Umbilical cord (tissue), 2 donors: ENCODE measurements around the gene SFXN4. TPM values are rescaled to one million over a fixed set of nuclear protein-coding genes. Genes with fewer than 3 reads are reported as not detected.
"Not testable (repeated sequence)": the region's sequence is repeated elsewhere in the genome, so short reads cannot be mapped to it uniquely, and the experiment has no call there.

Source experiments
- DNase-seq: peaks from one replicate; pipeline ENCODE4 v3.0.0-alpha.2; 2015; ENCODE audit warnings: low spot score
- total RNA-seq: library from RNA; depleted of rRNA; stranded (reverse); fragments of >200 nt; gene quantifications from one replicate; pipeline ENCODE4 v1.2.3, GENCODE V29; 2014; ENCODE audit warnings: low replicate concordance; ENCODE audit not compliant: insufficient read depth

Gene SFXN4
- total RNA-seq, 1 donor from 2014 or later: 22.6 TPM

DNA sequence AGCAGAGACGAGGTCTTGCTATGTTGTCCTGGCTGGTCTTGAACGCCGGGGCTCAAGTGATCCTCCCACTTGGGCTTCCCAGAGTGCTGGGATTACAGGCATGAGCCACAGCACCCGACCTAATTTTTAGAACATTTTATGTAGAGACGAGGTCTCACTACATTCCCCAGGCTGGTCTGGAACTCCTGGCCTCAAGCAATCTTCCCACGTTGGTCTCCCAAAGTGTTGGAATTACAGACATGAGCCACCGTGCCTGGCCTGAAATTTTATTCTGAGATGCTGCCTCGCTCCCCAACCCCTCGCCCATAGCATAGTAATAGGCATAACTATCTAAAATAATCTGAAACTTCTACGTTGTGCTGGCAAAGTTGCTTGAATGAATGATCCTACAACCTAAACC is 21.9 kb downstream of the SFXN4 start:
- DNase-seq: no peak

- DNase-seq: no peak
These were observed 24.8 kb downstream of the SFXN4 start for GRCh38 chr10:119140603-119141245.

DNA sequence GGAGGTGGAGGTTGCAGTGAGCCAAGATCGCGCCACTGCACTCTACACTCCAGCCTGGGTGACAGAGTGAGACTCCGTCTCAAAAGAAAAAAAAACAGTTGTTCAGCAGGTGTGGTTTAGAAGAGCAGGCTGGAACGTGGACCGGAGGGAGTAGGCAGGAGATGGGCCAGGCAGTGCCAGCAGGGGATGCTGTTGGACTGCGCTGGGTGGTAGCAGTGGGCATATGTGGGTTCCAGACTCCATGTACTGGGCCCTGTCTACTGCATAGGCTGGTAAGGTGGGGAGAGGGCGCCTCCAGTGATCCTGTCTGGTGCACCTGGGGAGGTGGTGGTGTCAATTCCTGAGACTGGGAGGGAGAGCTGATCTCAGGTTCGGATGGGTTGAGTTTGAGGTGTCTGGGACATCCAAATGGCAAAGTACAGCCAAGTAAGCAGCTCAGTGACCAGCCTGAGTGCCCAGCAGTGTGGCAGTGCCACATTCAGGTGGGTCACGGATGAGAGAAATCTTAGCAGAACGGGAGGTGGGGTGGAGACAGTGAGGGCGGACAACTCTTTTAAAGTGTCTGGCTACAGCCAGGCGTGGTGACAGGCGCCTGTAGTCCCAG is 25.9 kb downstream of the SFXN4 start:
- no peak for DNase-seq

- DNase-seq: no peak
These were observed 26.9 kb downstream of the SFXN4 start for GRCh38 chr10:119138346-119139306.

DNA sequence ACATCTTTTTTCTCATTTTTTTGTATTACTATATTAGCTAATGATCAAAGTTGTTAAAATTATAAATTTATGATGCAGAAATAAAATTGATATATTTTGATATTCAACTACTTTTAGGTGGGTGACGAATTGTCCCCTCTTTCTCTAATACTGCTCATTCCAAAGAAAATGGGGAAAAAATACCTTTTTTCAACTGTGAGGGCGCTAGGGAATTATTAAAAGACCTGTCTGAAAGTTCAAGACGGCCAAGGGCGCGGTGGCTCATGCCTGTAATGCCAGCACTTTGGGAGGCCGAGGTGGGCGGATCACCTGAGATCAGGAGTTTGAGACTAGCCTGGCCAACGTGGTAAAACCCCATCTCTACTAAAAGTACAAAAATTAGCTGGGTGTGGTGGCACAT is 27.6 kb downstream of the SFXN4 start:
- DNase-seq: not testable (repeated sequence)

DNA sequence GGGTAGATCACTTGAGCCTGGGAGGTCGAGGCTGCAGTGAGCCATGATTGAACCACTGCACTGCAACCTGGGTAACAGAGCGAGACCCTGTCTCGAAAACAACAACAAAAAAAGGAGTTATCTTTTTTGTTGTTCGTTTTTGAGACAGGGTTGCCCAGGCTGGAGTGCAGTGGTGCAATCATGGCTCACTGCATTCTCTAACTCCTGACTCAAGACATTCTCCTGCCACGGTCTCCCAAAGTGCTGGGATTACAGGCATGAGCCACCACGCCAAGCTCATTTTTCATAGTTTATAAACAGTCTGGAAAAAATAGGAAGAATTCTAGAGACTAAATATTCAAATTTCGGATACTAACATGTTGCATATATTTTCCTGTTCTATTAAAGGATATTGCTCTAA is 29.4 kb downstream of the SFXN4 start:
- DNase-seq: no peak

- DNase-seq: peak; percentile 14
These were observed 30.0 kb downstream of the SFXN4 start for GRCh38 chr10:119135513-119135881.

- no peak for DNase-seq
These were observed 31.6 kb downstream of the SFXN4 start for GRCh38 chr10:119133949-119134348.

DNA sequence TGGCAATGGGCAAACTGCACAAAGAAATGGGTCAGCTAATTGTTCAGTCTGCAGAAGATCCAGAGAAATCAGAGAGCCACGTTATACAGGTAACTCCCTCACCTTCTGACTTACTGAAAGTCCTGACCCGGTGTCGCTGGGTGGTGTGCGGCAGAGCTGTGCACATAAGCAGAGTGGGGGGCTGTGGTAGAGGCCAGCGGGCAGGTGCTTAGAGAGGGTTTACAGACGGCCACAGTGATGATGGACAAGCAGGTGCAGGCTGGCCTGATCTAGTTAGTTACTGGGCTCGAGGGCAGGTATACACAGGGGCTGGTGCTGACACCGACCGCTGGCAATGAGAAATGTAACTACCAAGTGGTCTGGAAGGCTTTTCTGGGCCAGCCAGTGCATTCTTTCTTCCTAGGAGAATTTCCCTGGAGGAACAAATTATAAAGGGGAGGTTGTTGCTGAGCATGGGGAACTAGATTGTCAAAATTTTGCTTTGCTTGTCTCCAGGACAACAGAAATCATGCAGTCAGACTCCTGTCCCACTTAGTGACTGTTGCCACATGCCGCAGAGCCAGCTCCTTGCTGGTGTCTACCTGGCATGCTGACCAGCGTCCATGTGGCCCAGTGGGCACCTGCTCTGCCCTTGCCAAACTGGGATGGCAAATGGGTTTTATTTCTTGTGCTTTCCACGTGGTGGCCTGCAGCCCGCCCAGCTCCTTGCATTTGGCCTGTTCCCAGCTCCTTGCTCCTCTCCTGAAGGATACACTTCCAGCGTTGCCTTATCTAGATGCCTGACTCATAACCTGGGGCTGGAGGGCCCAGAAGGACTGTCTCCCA is 32.8 kb downstream of the SFXN4 start:
- no peak for DNase-seq

DNA sequence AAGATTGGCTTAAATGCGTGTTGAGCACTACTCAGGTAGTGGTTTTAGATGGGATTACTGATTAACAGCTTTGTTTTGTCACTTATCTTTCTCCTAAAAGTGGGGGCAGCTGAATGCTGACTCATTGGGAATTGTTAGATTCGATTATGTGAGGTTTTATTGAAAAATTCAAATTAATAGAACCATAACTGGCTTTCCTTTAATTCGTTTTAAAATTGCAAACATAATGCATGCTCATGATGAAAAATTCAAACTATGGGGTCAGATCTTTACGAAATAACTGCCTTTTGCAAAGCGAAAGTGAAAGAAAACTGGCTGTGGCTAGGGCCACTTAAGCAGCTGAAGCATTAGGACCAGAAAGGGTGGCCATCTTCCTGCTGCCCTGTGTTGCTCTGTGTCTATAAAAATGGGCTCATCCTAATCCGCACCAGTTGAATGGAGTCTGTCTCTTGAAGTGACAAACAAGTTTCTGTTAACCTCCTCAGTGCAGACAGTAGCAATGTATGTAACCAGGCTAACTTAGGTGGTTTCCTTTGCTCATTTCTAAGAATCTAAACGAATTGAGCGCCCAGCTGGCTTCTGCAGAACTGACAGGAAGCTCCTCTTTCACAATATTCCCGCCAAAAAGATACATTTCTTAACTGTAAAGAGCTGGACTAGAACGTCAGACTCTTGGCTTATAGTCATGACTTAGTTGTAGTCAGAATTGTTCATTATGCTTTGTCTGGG is 33.8 kb downstream of the SFXN4 start:
- no peak for DNase-seq

- no peak for DNase-seq
These were observed 35.8 kb downstream of the SFXN4 start for GRCh38 chr10:119129721-119130120.

DNA sequence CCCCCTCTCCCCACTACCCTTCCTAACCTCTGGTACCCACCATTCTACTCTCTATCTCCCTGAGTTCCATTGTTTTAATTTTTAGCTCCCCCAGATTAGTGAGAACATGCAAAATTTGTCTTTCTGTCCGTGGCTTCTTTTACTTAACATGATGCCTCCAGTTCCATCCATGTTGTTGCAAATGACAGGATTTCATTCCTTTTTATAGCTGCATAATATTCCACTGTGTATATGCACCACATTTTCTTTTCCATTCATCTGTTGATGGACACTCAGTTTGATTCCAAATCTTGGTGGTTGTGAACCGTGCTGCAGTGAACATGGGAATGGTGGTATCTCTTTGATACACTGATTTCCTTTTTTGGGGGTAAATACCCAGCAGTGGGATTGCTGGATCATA is 39.6 kb downstream of the SFXN4 start:
- DNase-seq: no peak

DNA sequence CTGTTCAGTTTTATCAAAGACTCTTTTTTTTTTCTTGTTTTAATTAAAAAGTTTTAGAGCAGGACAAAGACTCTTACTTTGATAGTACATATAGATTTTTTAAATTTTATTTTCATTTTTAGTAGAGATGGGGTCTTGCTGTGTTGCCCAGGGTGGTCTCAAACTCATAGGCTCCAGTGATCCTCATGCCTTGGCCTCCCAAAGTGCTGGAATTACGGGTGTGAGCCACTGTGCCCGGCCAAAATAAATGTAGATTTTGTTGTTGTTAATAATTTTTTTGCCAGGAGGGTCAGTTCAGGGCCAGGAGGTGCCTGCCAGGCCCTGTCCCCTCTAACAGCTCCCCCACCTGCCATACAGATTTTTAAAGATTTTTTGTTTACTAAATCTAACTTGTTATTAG is 44.6 kb downstream of the SFXN4 start:
- no peak for DNase-seq

- DNase-seq: no peak
These were observed 45.1 kb downstream of the SFXN4 start for GRCh38 chr10:119120413-119120867.

DNA sequence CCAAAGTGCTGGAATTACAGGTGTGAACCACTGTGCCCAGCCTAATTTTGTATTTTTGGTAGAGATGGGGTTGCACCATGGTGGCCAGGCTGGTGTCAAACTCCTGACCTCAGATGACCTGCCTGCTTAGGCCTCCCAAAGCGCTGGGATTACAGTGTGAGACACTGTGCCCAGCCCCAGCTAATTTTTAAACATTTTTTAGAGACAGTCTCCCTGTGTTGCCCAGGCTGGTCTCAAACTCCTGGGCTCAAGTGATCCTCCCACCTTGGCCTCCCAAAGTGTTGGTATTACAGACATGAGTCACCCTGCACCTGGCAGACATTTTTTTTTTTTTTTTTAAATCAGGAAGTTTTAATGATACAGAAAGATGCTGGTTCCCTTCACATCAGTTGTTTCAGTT is 46.1 kb downstream of the SFXN4 start:
- DNase-seq: no peak

DNA sequence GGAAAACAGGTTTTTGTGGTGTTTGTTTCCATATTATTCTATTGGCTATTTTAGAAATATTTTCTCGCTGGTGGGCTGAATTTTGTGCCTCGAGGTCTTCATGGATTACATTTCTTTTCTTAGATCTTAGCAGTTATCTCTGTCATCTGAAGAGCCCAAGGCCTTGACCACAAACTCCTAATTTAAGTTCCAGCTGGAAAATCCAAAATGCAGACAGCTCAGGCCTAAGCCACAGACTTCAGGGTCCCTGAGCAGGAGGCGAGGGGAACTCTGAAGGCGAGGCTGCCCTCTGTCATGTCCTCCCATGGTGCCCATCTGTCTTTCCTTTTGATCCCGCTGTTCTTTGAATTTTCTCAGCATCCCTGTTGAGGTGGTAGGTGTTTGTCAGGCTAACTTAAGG is 47.3 kb downstream of the SFXN4 start:
- DNase-seq: no peak

- no peak for DNase-seq
These were observed 49.1 kb downstream of the SFXN4 start for GRCh38 chr10:119116326-119116951.

DNA sequence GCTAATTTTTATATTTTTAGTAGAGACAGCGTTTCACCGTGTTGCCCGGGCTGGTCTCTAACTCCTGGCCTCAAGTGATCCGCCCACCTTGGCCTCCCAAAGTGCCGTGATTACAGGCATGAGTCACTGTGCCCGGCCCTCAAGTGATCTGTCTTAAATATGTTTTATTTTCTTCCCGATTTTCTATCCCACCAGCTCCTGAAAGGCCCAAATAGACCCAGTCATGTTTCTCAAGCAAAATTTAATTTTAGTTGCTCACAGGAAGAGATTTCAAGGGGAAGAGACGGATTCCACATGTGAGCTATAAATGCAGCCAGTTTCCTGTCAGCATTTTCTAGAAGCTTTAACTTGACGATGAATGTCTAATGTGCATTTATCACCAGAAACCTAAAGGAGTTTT is 49.6 kb downstream of the SFXN4 start:
- DNase-seq: no peak

DNA sequence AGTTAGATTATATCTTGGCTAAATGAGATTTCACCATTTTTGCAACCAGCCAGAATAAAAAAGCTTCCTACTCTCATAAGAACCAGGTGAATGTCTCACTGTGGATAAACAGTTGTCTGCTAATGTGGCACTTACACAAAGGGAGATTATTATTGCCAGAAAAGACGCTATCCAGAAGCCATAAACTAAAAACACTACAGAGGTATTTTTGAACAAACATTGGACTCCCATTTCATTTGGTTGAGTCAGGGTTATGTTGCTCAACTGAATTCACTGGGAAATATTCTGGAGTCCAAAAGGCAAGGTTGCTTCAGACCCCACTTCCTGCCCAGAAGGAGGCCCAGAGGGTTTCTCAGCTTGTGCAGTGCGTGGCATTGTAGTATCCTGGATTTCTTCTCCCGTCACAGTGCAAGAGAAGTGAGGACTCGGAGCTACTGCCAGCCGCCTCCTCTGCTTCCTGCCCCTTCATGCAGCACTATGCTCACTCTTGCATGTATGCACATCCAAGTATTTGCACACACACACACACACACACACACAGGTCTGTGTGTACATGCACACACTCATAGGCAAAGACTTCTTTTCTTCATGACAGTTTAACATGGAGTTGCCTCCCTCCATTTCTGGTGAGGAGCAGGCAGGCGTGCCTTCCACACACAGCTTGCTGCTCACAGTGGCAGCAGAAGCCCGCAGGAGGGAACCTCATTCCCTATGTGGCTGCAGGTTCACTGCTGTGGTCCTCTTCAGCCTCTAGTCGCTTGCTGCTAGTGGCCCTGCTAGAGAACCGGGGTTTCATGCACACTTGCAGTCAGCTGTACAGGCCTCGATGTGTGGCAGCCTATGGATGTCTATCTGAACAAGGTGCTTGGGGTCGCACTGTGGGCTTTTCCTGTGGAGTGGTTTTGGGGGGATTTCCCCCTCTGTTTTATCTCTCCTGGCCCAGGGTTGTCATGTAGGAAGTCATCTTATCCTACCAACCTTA is 51.5 kb downstream of the SFXN4 start:
- peak; percentile 47 for DNase-seq
